IPS-NIHi11 (cell line): ENCODE measurements around the gene RNF227.

Experiments used
- DNase-seq: peaks from one replicate; pipeline ENCODE4 v3.0.0; 2012; ENCODE audit warnings: mixed read lengths, low spot score

Gene RNF227

GRCh38 chr17:7889166-7889955 lies 26.7 kb downstream of the RNF227 start:
- peak; percentile 76 for DNase-seq

GRCh38 chr17:7888184-7888920 lies 27.7 kb downstream of the RNF227 start, which contains the start of gene CHD3:
Gene CHD3, plus strand, starts transcription at chr17:7888789. Its CDS starts 212 bp downstream, at chr17:7889001.
- no peak for DNase-seq

GRCh38 chr17:7887482-7888183 lies 28.5 kb downstream of the RNF227 start:
- peak; percentile 89 for DNase-seq

GRCh38 chr17:7887038-7887481 lies 29.0 kb downstream of the RNF227 start:
- no peak for DNase-seq

- DNase-seq: peak; percentile 54
Observed at GRCh38 chr17:7886227-7887037, 29.7 kb downstream of the RNF227 start.

GRCh38 chr17:7885367-7886226 lies 30.5 kb downstream of the RNF227 start:
- peak; percentile 81 for DNase-seq

- peak; percentile 44 for DNase-seq
Observed at GRCh38 chr17:7884581-7885366, 31.3 kb downstream of the RNF227 start.

GRCh38 chr17:7883781-7884386 lies 32.2 kb downstream of the RNF227 start:
- no peak for DNase-seq

- no peak for DNase-seq
Observed at GRCh38 chr17:7882629-7883028, 33.5 kb downstream of the RNF227 start.

GRCh38 chr17:7882068-7882467 lies 34.0 kb downstream of the RNF227 start:
- DNase-seq: no peak

GRCh38 chr17:7881276-7882054 lies 34.6 kb downstream of the RNF227 start:
- no peak for DNase-seq

GRCh38 chr17:7880076-7880868 lies 35.8 kb downstream of the RNF227 start:
- no peak for DNase-seq

GRCh38 chr17:7878234-7878633 lies 37.9 kb downstream of the RNF227 start:
- no peak for DNase-seq

- no peak for DNase-seq
Observed at GRCh38 chr17:7875804-7876370, 40.2 kb downstream of the RNF227 start.

- no peak for DNase-seq
Observed at GRCh38 chr17:7873051-7873450, 43.0 kb downstream of the RNF227 start.

GRCh38 chr17:7867881-7868329 lies 48.2 kb downstream of the RNF227 start:
- DNase-seq: no peak

- no peak for DNase-seq
Observed at GRCh38 chr17:7864995-7865650, 51.0 kb downstream of the RNF227 start.
